CD4-positive, alpha-beta T cell treated with Interferon alpha-2 for 1 hour (primary cell): ENCODE results near the gene BRINP3.
"Not testable (repeated sequence)": the region's sequence is repeated elsewhere in the genome, so short reads cannot be mapped to it uniquely, and the experiment has no call there.

Experiments used
- DNase-seq, 2 donors: peaks; one replicate each; pipeline ENCODE4 v3.0.0-alpha.2; 2020 to 2022

Gene BRINP3

GRCh38 chr1:190175320-190175719 is 302.3 kb downstream of the BRINP3 start:
- no peak for DNase-seq

GRCh38 chr1:190172651-190173430 is 304.8 kb downstream of the BRINP3 start:
- no peak for DNase-seq

- no peak for DNase-seq
Measured at GRCh38 chr1:190170321-190170720, 307.3 kb downstream of the BRINP3 start.

GRCh38 chr1:190169311-190170067 is 308.2 kb downstream of the BRINP3 start:
- DNase-seq, result no peak

- DNase-seq, result no peak
Measured at GRCh38 chr1:190168893-190169280, 308.8 kb downstream of the BRINP3 start.

- DNase-seq, result no peak
Measured at GRCh38 chr1:190168116-190168892, 309.4 kb downstream of the BRINP3 start.

GRCh38 chr1:190159146-190159545 is 318.5 kb downstream of the BRINP3 start:
- DNase-seq, result no peak

GRCh38 chr1:190154744-190155143 is 322.9 kb downstream of the BRINP3 start:
- no peak for DNase-seq

GRCh38 chr1:190147616-190148015 is 330.0 kb downstream of the BRINP3 start:
- DNase-seq, result no peak

GRCh38 chr1:190144650-190145049 is 333.0 kb downstream of the BRINP3 start:
- DNase-seq, result no peak

GRCh38 chr1:190140644-190141043 is 337.0 kb downstream of the BRINP3 start:
- no peak for DNase-seq

- DNase-seq, result no peak
Measured at GRCh38 chr1:190138702-190139101, 339.0 kb downstream of the BRINP3 start.

GRCh38 chr1:190138266-190138665 is 339.4 kb downstream of the BRINP3 start:
- no peak for DNase-seq

GRCh38 chr1:190129366-190129765 is 348.3 kb downstream of the BRINP3 start:
- DNase-seq, result no peak

GRCh38 chr1:190126728-190127127 is 350.9 kb downstream of the BRINP3 start:
- DNase-seq, result no peak

- no peak for DNase-seq
Measured at GRCh38 chr1:190124068-190124467, 353.6 kb downstream of the BRINP3 start.

- DNase-seq, result not testable (repeated sequence)
Measured at GRCh38 chr1:190120564-190120963, 357.1 kb downstream of the BRINP3 start.

GRCh38 chr1:190119683-190120082 is 358.0 kb downstream of the BRINP3 start:
- no peak for DNase-seq

- no peak for DNase-seq
Measured at GRCh38 chr1:190116921-190117320, 360.7 kb downstream of the BRINP3 start.

GRCh38 chr1:190104961-190105360 is 372.7 kb downstream of the BRINP3 start:
- DNase-seq, result no peak

GRCh38 chr1:190102757-190103326 is 374.8 kb downstream of the BRINP3 start:
- no peak for DNase-seq

- DNase-seq, result no peak
Measured at GRCh38 chr1:190101756-190102155, 375.9 kb downstream of the BRINP3 start.

GRCh38 chr1:190098756-190099155 is 378.9 kb downstream of the BRINP3 start:
- DNase-seq, result no peak
